H54 (cell line): ENCODE measurements around the gene PPM1D.
A peak's percentile ranks its signal among the peaks of the same experiment; 100 is the strongest.
"Not testable (repeated sequence)": the region's sequence is repeated elsewhere in the genome, so short reads cannot be mapped to it uniquely, and the experiment has no call there.

Experiments used
- DNase-seq: peaks from one replicate; pipeline ENCODE4 v3.0.0; 2011; ENCODE audit warnings: low spot score, mixed read lengths; ENCODE audit not compliant: insufficient read length
- FAIRE-seq: peaks from 3 replicates; lab custom pipeline; 2011; peaks lifted over from hg19 to GRCh38; lab: Jason Lieb, UNC
- POLR2A ChIP-seq: IDR thresholded peaks from 2 replicates; pipeline ENCODE4 v1.6.1; 2011; ENCODE audit warnings: low read depth, mild to moderate bottlenecking, low read length

Gene PPM1D

GRCh38 chr17:60652454-60653247 is 52.7 kb downstream of the PPM1D start:
- DNase-seq (no peak), FAIRE-seq (peak; percentile 52)
- TF ChIP-seq POLR2A: no peak

- FAIRE-seq: no peak
- no peak for DNase-seq
- TF ChIP-seq POLR2A: no peak
Observed at GRCh38 chr17:60653569-60653968, 53.6 kb downstream of the PPM1D start.

GRCh38 chr17:60656499-60656898 is 56.5 kb downstream of the PPM1D start:
- no peak for DNase-seq
- FAIRE-seq: peak; percentile 82
- no peak for TF ChIP-seq POLR2A

GRCh38 chr17:60659156-60659555 is 59.2 kb downstream of the PPM1D start:
- no peak for TF ChIP-seq POLR2A
- DNase-seq (no peak), FAIRE-seq (peak; percentile 86)

- FAIRE-seq (peak; percentile 55), DNase-seq (no peak)
- no peak for TF ChIP-seq POLR2A
Observed at GRCh38 chr17:60661489-60661888, 61.5 kb downstream of the PPM1D start.

GRCh38 chr17:60664022-60664421 is 64.0 kb downstream of the PPM1D start:
- FAIRE-seq: no peak
- TF ChIP-seq POLR2A: no peak

GRCh38 chr17:60665602-60666001 is 65.6 kb downstream of the PPM1D start:
- no peak for DNase-seq
- no peak for TF ChIP-seq POLR2A
- no peak for FAIRE-seq

More at GRCh38 chr17:60664022-60664421, 64.0 kb downstream of the PPM1D start:
- no peak for DNase-seq

- FAIRE-seq, DNase-seq: not testable (repeated sequence)
Observed at GRCh38 chr17:60668741-60669140, 68.7 kb downstream of the PPM1D start.

- DNase-seq: no peak
- FAIRE-seq: no peak
- no peak for TF ChIP-seq POLR2A
Observed at GRCh38 chr17:60671482-60671881, 71.5 kb downstream of the PPM1D start.

- not testable (repeated sequence) for DNase-seq
Observed at GRCh38 chr17:60674637-60675036, 74.6 kb downstream of the PPM1D start.

GRCh38 chr17:60675997-60676396 is 76.0 kb downstream of the PPM1D start:
- no peak for TF ChIP-seq POLR2A
- FAIRE-seq (no peak), DNase-seq (no peak)

More at GRCh38 chr17:60674637-60675036, 74.6 kb downstream of the PPM1D start:
- FAIRE-seq: not testable (repeated sequence)

- no peak for FAIRE-seq
- TF ChIP-seq POLR2A: peak; percentile 36; the same call in 1 of the 2 replicates
- DNase-seq: no peak
Observed at GRCh38 chr17:60676758-60677307, 76.8 kb downstream of the PPM1D start.

- peak; percentile 94 for TF ChIP-seq POLR2A
- peak; percentile 100 for DNase-seq
- FAIRE-seq: peak; percentile 93
Observed at GRCh38 chr17:60677308-60678117, 77.5 kb downstream of the PPM1D start, which contains the start of gene BCAS3. Gene BCAS3 (plus strand): TSS chr17:60677851.

GRCh38 chr17:60678118-60678444 is 78.1 kb downstream of the PPM1D start:
- FAIRE-seq: no peak
- TF ChIP-seq POLR2A: no peak
- peak; percentile 36 for DNase-seq
